Measurements from ENCODE around the gene HDAC9.
"Not testable (repeated sequence)": the region's sequence is repeated elsewhere in the genome, so short reads cannot be mapped to it uniquely, and the experiment has no call there.

Gene HDAC9

GRCh38 chr7:18666107-18666728, 170.7 kb downstream of the HDAC9 start:
- peak; percentile 40 for DNase-seq

GRCh38 chr7:18667466-18667865, 171.9 kb downstream of the HDAC9 start:
- no peak for DNase-seq

- DNase-seq, result no peak
Measured at GRCh38 chr7:18671176-18671575, 175.6 kb downstream of the HDAC9 start.

- DNase-seq, result no peak
Measured at GRCh38 chr7:18675579-18675978, 180.0 kb downstream of the HDAC9 start.

- no peak for DNase-seq
Measured at GRCh38 chr7:18679261-18679660, 183.7 kb downstream of the HDAC9 start.

- no peak for DNase-seq
Measured at GRCh38 chr7:18680576-18680975, 185.0 kb downstream of the HDAC9 start.

- DNase-seq, result no peak
Measured at GRCh38 chr7:18684916-18685315, 189.4 kb downstream of the HDAC9 start.

GRCh38 chr7:18685971-18686370, 190.4 kb downstream of the HDAC9 start:
- no peak for DNase-seq

GRCh38 chr7:18689551-18689950, 194.0 kb downstream of the HDAC9 start:
- no peak for DNase-seq

- no peak for DNase-seq
Measured at GRCh38 chr7:18693406-18693805, 197.9 kb downstream of the HDAC9 start.

GRCh38 chr7:18693816-18694215, 198.3 kb downstream of the HDAC9 start:
- DNase-seq, result no peak

- DNase-seq, result no peak
Measured at GRCh38 chr7:18694484-18694883, 198.9 kb downstream of the HDAC9 start.

GRCh38 chr7:18694911-18695310, 199.4 kb downstream of the HDAC9 start:
- no peak for DNase-seq

- DNase-seq, result no peak
Measured at GRCh38 chr7:18698258-18698734, 202.7 kb downstream of the HDAC9 start.

GRCh38 chr7:18700147-18700546, 204.6 kb downstream of the HDAC9 start:
- no peak for DNase-seq

- no peak for DNase-seq
Measured at GRCh38 chr7:18702071-18702829, 206.7 kb downstream of the HDAC9 start.

- no peak for DNase-seq
Measured at GRCh38 chr7:18703685-18704084, 208.1 kb downstream of the HDAC9 start.

GRCh38 chr7:18706670-18707069, 211.1 kb downstream of the HDAC9 start:
- no peak for DNase-seq

- no peak for DNase-seq
Measured at GRCh38 chr7:18708204-18708603, 212.7 kb downstream of the HDAC9 start.

GRCh38 chr7:18715988-18716387, 220.4 kb downstream of the HDAC9 start:
- no peak for DNase-seq

- no peak for DNase-seq
Measured at GRCh38 chr7:18721429-18721828, 225.9 kb downstream of the HDAC9 start.

- DNase-seq, result no peak
Measured at GRCh38 chr7:18724318-18724717, 228.8 kb downstream of the HDAC9 start.

- no peak for DNase-seq
Measured at GRCh38 chr7:18727115-18727870, 231.7 kb downstream of the HDAC9 start.

- DNase-seq, result not testable (repeated sequence)
Measured at GRCh38 chr7:18736012-18736411, 240.5 kb downstream of the HDAC9 start.
